ENCODE measurements around the gene BCL11B. TPM values are rescaled to one million over a fixed set of nuclear protein-coding genes. Genes with fewer than 3 reads are reported as not detected.

Gene BCL11B
- total and polyA plus RNA-seq, 2 experiments from 2014 or later: 0.04 to 2.8 TPM

DNA sequence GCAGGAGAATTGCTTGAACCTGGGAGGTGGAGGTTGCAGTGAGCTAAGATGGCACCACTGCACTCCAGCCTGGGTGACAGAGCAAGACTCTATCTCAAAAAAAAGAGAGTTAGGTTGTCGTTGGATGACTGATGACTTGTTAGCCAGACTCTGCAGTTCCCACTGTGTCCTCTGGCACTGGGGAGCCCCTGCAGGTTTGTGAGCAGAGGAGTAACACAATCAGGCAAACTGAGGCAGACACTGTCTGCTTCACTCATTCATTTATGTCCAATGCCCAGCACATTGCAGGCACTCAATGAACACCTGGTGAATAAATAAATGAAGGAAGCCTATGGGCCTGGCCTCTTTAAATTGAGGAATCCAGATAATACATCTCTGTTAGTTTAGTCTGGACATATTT is 41.2 kb upstream of the BCL11B start:
- TF ChIP-seq CTCF (IDR thresholded peaks at IDR 0.05; ENCODE audit: low read depth, low read length): no peak
- DNase-seq (ENCODE audit: low read depth in 1 of 2, low spot score in 1 of 2): no peak
- Histone ChIP-seq H3K36me3 (no peaks in the 10 kb centered on the region), H3K4me3 (no peak overlapping the region), H3K9me3 (ENCODE audit: low read depth) (no peaks in the 10 kb centered on the region), H3K27ac (no peak overlapping the region), H3K4me1 (ENCODE audit: low read depth) (no peaks in the 10 kb centered on the region), H3K27me3 (no peaks in the 10 kb centered on the region)

DNA sequence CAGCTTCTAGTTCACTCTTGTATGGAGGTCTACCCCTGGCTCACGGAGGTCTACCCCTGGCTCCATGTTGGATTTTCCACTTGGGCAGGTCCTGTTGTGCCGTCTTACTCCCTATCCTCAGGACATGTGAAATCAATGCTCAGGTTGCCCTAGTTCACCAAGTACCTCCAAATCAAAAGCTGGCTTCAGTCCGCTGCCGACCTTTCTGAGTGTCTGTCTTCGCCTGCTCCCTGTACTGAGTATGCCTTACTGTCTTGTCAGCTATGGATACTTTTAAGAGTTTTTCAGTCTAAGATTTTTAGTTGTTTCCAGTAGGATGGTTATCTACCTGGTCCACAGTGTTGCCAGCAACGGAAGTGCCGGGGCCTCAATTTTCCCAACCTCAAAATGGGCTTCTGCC is 40.1 kb upstream of the BCL11B start:
- H3K27me3 ChIP-seq: no peaks in the 10 kb centered on the region
- no peaks in the 10 kb centered on the region for H3K4me1 ChIP-seq (ENCODE audit: low read depth)
- no peak overlapping the region for H3K27ac ChIP-seq
- no peak for TF ChIP-seq CTCF (IDR thresholded peaks at IDR 0.05; ENCODE audit: low read depth, low read length)
- no peak overlapping the region for H3K4me3 ChIP-seq
- H3K9me3 ChIP-seq (ENCODE audit: low read depth): no peaks in the 10 kb centered on the region
- DNase-seq (ENCODE audit: low read depth in 1 of 2, low spot score in 1 of 2): no peak
- no peaks in the 10 kb centered on the region for H3K36me3 ChIP-seq

GRCh38 chr14:99309220-99309766 is 37.3 kb upstream of the BCL11B start:
- Histone ChIP-seq H3K27me3 (no peaks in the 10 kb centered on the region), H3K4me3 (no peak overlapping the region), H3K4me1 (ENCODE audit: low read depth) (no peaks in the 10 kb centered on the region), H3K9me3 (ENCODE audit: low read depth) (no peaks in the 10 kb centered on the region), H3K27ac (no peak overlapping the region), H3K36me3 (no peaks in the 10 kb centered on the region)
- no peak for TF ChIP-seq CTCF (IDR thresholded peaks at IDR 0.05; ENCODE audit: low read depth, low read length)
- DNase-seq (ENCODE audit: low read depth in 1 of 2, low spot score in 1 of 2): no peak

DNA sequence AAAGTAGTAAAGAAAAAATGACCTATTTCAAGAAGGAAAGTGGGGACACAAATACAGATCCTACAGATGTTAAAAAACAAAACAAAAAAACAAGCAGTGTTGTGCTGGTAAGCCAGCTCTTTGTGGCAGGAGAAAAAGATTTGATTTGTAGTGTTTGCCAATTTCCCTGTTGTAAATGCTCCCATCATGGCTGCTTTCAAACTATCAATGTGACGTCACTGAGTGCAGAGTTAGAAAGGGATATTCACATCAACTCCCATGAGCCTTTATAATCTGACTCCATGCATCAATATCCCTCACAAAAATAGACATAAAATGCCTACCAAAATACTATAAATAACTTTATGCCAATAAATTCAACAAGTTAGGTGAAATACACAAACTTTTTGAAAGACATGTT is 32.2 kb upstream of the BCL11B start:
- no peak overlapping the region for H3K4me3 ChIP-seq
- no peak for DNase-seq (ENCODE audit: low read depth in 1 of 2, low spot score in 1 of 2)
- no peak for TF ChIP-seq CTCF (IDR thresholded peaks at IDR 0.05; ENCODE audit: low read depth, low read length)
- H3K27ac ChIP-seq: no peak overlapping the region
- no peaks in the 10 kb centered on the region for H3K36me3 ChIP-seq
- no peaks in the 10 kb centered on the region for H3K27me3 ChIP-seq
- no peaks in the 10 kb centered on the region for H3K9me3 ChIP-seq (ENCODE audit: low read depth)
- H3K4me1 ChIP-seq (ENCODE audit: low read depth): no peaks in the 10 kb centered on the region

GRCh38 chr14:99300190-99300589 is 28.2 kb upstream of the BCL11B start:
- H3K27me3 ChIP-seq: no peaks in the 10 kb centered on the region
- no peaks in the 10 kb centered on the region for H3K36me3 ChIP-seq
- H3K9me3 ChIP-seq (ENCODE audit: low read depth): no peaks in the 10 kb centered on the region
- no peak for TF ChIP-seq CTCF (IDR thresholded peaks at IDR 0.05; ENCODE audit: low read depth, low read length)
- no peaks in the 10 kb centered on the region for H3K4me1 ChIP-seq (ENCODE audit: low read depth)
- H3K27ac ChIP-seq: no peak overlapping the region
- no peak for DNase-seq (ENCODE audit: low read depth in 1 of 2, low spot score in 1 of 2)
- no peak overlapping the region for H3K4me3 ChIP-seq

GRCh38 chr14:99296517-99296916 is 24.5 kb upstream of the BCL11B start:
- H3K27me3 ChIP-seq: no peaks in the 10 kb centered on the region
- no peaks in the 10 kb centered on the region for H3K36me3 ChIP-seq
- H3K4me1 ChIP-seq (ENCODE audit: low read depth): no peaks in the 10 kb centered on the region
- TF ChIP-seq CTCF (IDR thresholded peaks at IDR 0.05; ENCODE audit: low read depth, low read length): no peak
- no peaks in the 10 kb centered on the region for H3K9me3 ChIP-seq (ENCODE audit: low read depth)
- H3K4me3 ChIP-seq: no peak overlapping the region
- DNase-seq (ENCODE audit: low read depth in 1 of 2, low spot score in 1 of 2): no peak
- no peak overlapping the region for H3K27ac ChIP-seq
